Nephron (organoid): Measurements from ENCODE around the gene IPPK.

ENCODE experiments used
- H3K27ac Mint-ChIP-seq, 3 experiments: 2 replicates each; pipeline ENCODE4 v1.8.0; 2020; ENCODE audit warnings: mixed read lengths in 3 of 3, mild to moderate bottlenecking in 2 of 3, moderate library complexity in 1 of 3
- H3K27me3 Mint-ChIP-seq: 2 replicates; pipeline ENCODE4 v1.8.0; 2021; ENCODE audit warnings: low read depth, mild to moderate bottlenecking, moderate library complexity, mixed read lengths
- H3K36me3 Mint-ChIP-seq: 2 replicates; pipeline ENCODE4 v1.8.0; 2020; ENCODE audit warnings: low read depth, mixed read lengths
- H3K4me1 Mint-ChIP-seq: 2 replicates; pipeline ENCODE4 v1.8.0; 2020; ENCODE audit warnings: mixed read lengths
- H3K4me3 Mint-ChIP-seq, 3 experiments: 2 replicates each; pipeline ENCODE4 v1.8.0; 2020; ENCODE audit warnings: mild to moderate bottlenecking in 3 of 3, mixed read lengths in 3 of 3, moderate library complexity in 2 of 3
- H3K9me3 Mint-ChIP-seq: 2 replicates; pipeline ENCODE4 v1.8.0; 2020; ENCODE audit warnings: mixed read lengths
- CTCF ChIP-seq, 3 experiments: fragments of 200-600 bp; sonication (generic); IDR thresholded peaks; one replicate each; pipeline ENCODE4 v1.5.0; 2021; ENCODE audit warnings: antibody characterized with exemption in 3 of 3; ENCODE audit not compliant: unreplicated experiment in 3 of 3

IPPK gene

GRCh38 chr9:92658611-92659010 lies 11.3 kb downstream of the IPPK start:
- no peak overlapping the region for H3K27ac Mint-ChIP-seq
- H3K4me3 Mint-ChIP-seq = no peak overlapping the region

GRCh38 chr9:92658176-92658575 lies 11.8 kb downstream of the IPPK start:
- Mint-ChIP-seq H3K4me3 (no peak overlapping the region), H3K36me3 (peaks cover 14% of the 10 kb centered on the region), H3K4me1 (peaks cover 6% of the 10 kb centered on the region), H3K9me3 (no peaks in the 10 kb centered on the region), H3K27ac (no peak overlapping the region), H3K27me3 (no peaks in the 10 kb centered on the region)
- TF ChIP-seq CTCF (IDR thresholded peaks at IDR 0.05; ENCODE audit: unreplicated experiment in 3 of 3) = no peak

More at GRCh38 chr9:92658611-92659010, 11.3 kb downstream of the IPPK start:
- H3K27me3 Mint-ChIP-seq = no peaks in the 10 kb centered on the region
- H3K4me1 Mint-ChIP-seq = peaks cover 6% of the 10 kb centered on the region
- no peak for TF ChIP-seq CTCF (IDR thresholded peaks at IDR 0.05; ENCODE audit: unreplicated experiment in 3 of 3)
- H3K36me3 Mint-ChIP-seq = peaks cover 12% of the 10 kb centered on the region
- no peaks in the 10 kb centered on the region for H3K9me3 Mint-ChIP-seq

- no peak for TF ChIP-seq CTCF (IDR thresholded peaks at IDR 0.05; ENCODE audit: unreplicated experiment in 3 of 3)
- Mint-ChIP-seq H3K9me3 (no peaks in the 10 kb centered on the region), H3K27me3 (no peaks in the 10 kb centered on the region), H3K4me3 (no peak overlapping the region), H3K4me1 (peaks cover 6% of the 10 kb centered on the region), H3K36me3 (peaks cover 18% of the 10 kb centered on the region), H3K27ac (no peak overlapping the region)
Observed at GRCh38 chr9:92657296-92658094, 12.4 kb downstream of the IPPK start.

GRCh38 chr9:92656537-92656925 lies 13.4 kb downstream of the IPPK start:
- H3K4me3 Mint-ChIP-seq = no peak overlapping the region
- no peaks in the 10 kb centered on the region for H3K9me3 Mint-ChIP-seq
- peaks cover 6% of the 10 kb centered on the region for H3K4me1 Mint-ChIP-seq

GRCh38 chr9:92655896-92656536 lies 13.9 kb downstream of the IPPK start:
- no peak for TF ChIP-seq CTCF (IDR thresholded peaks at IDR 0.05; ENCODE audit: unreplicated experiment in 3 of 3)
- H3K9me3 Mint-ChIP-seq = no peaks in the 10 kb centered on the region
- H3K4me3 Mint-ChIP-seq = no peak overlapping the region
- H3K27ac Mint-ChIP-seq = no peak overlapping the region
- peaks cover 25% of the 10 kb centered on the region for H3K36me3 Mint-ChIP-seq
- no peaks in the 10 kb centered on the region for H3K27me3 Mint-ChIP-seq
- H3K4me1 Mint-ChIP-seq = peaks cover 6% of the 10 kb centered on the region

More at GRCh38 chr9:92656537-92656925, 13.4 kb downstream of the IPPK start:
- Mint-ChIP-seq H3K27me3 (no peaks in the 10 kb centered on the region), H3K36me3 (peaks cover 20% of the 10 kb centered on the region), H3K27ac (no peak overlapping the region)
- TF ChIP-seq CTCF (IDR thresholded peaks at IDR 0.05; ENCODE audit: unreplicated experiment in 3 of 3) = no peak
